H1 (cell line): ENCODE results near the gene SASS6.

Experiments used
- CEBPB ChIP-seq: IDR thresholded peaks from 2 replicates; pipeline ENCODE4 v1.6.1; 2012; ENCODE audit warnings: low read depth, low read length
- CHD2 ChIP-seq: IDR thresholded peaks from 2 replicates; pipeline ENCODE4 v1.6.1; 2012; ENCODE audit warnings: low read length, improper control_type of control experiment
- CREB1 ChIP-seq: IDR thresholded peaks from 2 replicates; pipeline ENCODE4 v1.6.1; 2012; ENCODE audit warnings: inconsistent platforms
- EZH2 ChIP-seq: fragments of 200-600 bp; sonication (generic); IDR thresholded peaks from 2 replicates; pipeline ENCODE4 v1.7.1; 2012; ENCODE audit warnings: low read depth, mild to moderate bottlenecking, moderate library complexity, low read length, inconsistent platforms; ENCODE audit not compliant: severe bottlenecking
- GABPA ChIP-seq: IDR thresholded peaks from 2 replicates; pipeline ENCODE4 v1.6.1; 2011; ENCODE audit warnings: mild to moderate bottlenecking, low read length, moderate library complexity, borderline replicate concordance; ENCODE audit not compliant: insufficient read depth
- JUND ChIP-seq: IDR thresholded peaks from 2 replicates; pipeline ENCODE4 v1.6.1; 2011; ENCODE audit warnings: mild to moderate bottlenecking, improper control_type of control experiment, low read length
- POLR2A ChIP-seq, 2 experiments: IDR thresholded peaks; 1 replicate in 1 of 2; 2 replicates in 1 of 2; pipeline ENCODE4 v1.6.1; 2011; ENCODE audit warnings: low read depth in 2 of 2, low read length in 2 of 2, mild to moderate bottlenecking in 2 of 2; ENCODE audit errors: control extremely low read depth in 1 of 2
- POLR2AphosphoS5 ChIP-seq: IDR thresholded peaks from 2 replicates; pipeline ENCODE4 v1.6.1; 2011; ENCODE audit warnings: low read depth, low read length
- POU5F1 ChIP-seq: IDR thresholded peaks from 2 replicates; pipeline ENCODE4 v1.6.1; 2011; ENCODE audit warnings: low read depth, mild to moderate bottlenecking, low read length, moderate library complexity
- RBBP5 ChIP-seq: IDR thresholded peaks from 2 replicates; pipeline ENCODE4 v1.7.1; 2012; ENCODE audit warnings: low read depth, mild to moderate bottlenecking, inconsistent platforms, low read length, moderate library complexity, borderline replicate concordance
- RFX5 ChIP-seq: IDR thresholded peaks from 2 replicates; pipeline ENCODE4 v1.6.1; 2011; ENCODE audit warnings: low read depth, low read length, improper control_type of control experiment, borderline replicate concordance
- SAP30 ChIP-seq: fragments of 300-600 bp; sonication (generic); IDR thresholded peaks from 2 replicates; pipeline ENCODE4 v1.7.1; 2012; ENCODE audit warnings: low read length, moderate library complexity, mild to moderate bottlenecking, inconsistent platforms; ENCODE audit not compliant: insufficient read depth, insufficient replicate concordance
- TF ChIP-seq, protein P1 (sequence below): IDR thresholded peaks from 2 replicates; pipeline ENCODE4 v1.6.1; 2011; ENCODE audit warnings: low read length, improper control_type of control experiment
- TF ChIP-seq, protein P2 (sequence below), 3 experiments: IDR thresholded peaks; 1 replicate in 2 of 3; 2 replicates in 1 of 3; pipeline versions ENCODE4 v1.5.1 to v1.6.1; 2011; ENCODE audit warnings: low read length in 3 of 3, mild to moderate bottlenecking in 3 of 3, inconsistent platforms in 2 of 3, low read depth in 1 of 3, moderate library complexity in 1 of 3; ENCODE audit not compliant: insufficient read depth in 1 of 3; ENCODE audit errors: control extremely low read depth in 1 of 3

DNA sequence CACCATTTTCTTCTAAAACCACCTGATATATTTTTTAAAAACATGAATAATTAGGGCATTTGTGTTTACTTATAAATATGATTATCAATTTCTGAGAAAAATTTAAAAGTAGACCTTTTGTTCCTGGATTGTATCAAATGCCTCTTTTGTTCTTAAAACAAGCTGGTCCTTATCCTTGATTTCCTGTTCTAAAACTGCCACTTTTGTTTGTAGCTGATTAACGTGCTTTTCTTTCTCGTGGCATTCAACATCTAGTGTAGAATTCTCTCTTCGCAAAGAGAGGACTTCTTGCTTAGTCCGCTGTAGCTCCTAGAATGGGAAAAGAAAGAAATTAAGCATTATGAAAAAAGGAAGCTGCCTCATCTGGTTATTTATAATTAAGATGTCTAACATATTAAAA is 25.0 kb downstream of the SASS6 start:
- TF ChIP-seq CHD2 (no peak), GABPA (no peak), POLR2AphosphoS5 (no peak), POLR2A (IDR thresholded peaks at IDR 0.05; ENCODE audit: control extremely low read depth in 1 of 2, low read depth in 2 of 2, low read length in 2 of 2) (no peak), CEBPB (no peak), JUND (no peak), POU5F1 (no peak), CREB1 (no peak), EZH2 (no peak), SAP30 (no peak), RBBP5 (no peak), RFX5 (no peak)
- TF ChIP-seq, protein P1, sequence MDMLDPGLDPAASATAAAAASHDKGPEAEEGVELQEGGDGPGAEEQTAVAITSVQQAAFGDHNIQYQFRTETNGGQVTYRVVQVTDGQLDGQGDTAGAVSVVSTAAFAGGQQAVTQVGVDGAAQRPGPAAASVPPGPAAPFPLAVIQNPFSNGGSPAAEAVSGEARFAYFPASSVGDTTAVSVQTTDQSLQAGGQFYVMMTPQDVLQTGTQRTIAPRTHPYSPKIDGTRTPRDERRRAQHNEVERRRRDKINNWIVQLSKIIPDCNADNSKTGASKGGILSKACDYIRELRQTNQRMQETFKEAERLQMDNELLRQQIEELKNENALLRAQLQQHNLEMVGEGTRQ: no peak
- TF ChIP-seq, protein P2, sequence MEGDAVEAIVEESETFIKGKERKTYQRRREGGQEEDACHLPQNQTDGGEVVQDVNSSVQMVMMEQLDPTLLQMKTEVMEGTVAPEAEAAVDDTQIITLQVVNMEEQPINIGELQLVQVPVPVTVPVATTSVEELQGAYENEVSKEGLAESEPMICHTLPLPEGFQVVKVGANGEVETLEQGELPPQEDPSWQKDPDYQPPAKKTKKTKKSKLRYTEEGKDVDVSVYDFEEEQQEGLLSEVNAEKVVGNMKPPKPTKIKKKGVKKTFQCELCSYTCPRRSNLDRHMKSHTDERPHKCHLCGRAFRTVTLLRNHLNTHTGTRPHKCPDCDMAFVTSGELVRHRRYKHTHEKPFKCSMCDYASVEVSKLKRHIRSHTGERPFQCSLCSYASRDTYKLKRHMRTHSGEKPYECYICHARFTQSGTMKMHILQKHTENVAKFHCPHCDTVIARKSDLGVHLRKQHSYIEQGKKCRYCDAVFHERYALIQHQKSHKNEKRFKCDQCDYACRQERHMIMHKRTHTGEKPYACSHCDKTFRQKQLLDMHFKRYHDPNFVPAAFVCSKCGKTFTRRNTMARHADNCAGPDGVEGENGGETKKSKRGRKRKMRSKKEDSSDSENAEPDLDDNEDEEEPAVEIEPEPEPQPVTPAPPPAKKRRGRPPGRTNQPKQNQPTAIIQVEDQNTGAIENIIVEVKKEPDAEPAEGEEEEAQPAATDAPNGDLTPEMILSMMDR (IDR thresholded peaks at IDR 0.05; ENCODE audit: control extremely low read depth in 1 of 3, insufficient read depth in 1 of 3, low read depth in 1 of 3, low read length in 3 of 3): no peak
